Stomach smooth muscle (tissue), 2 donors: ENCODE results near the gene CFLAR.
A peak's percentile ranks its signal among the peaks of the same experiment; 100 is the strongest.
"Not testable (repeated sequence)": the region's sequence is repeated elsewhere in the genome, so short reads cannot be mapped to it uniquely, and the experiment has no call there.

Experiments
- H3K27ac ChIP-seq: one replicate; pipeline ENCODE4 v1.7.0; 2013; ENCODE audit warnings: mild to moderate bottlenecking, low read length, inconsistent platforms
- H3K27me3 ChIP-seq, 2 donors: one replicate each; pipeline ENCODE4 v1.7.0; 2013; ENCODE audit warnings: low read length in 2 of 2; ENCODE audit not compliant: insufficient read depth in 2 of 2, control insufficient read depth in 1 of 2
- H3K36me3 ChIP-seq, 2 donors: one replicate each; pipeline ENCODE4 v1.7.0; 2013; ENCODE audit warnings: low read length in 2 of 2; ENCODE audit not compliant: control insufficient read depth in 2 of 2, insufficient read depth in 2 of 2
- H3K4me1 ChIP-seq: one replicate; pipeline ENCODE4 v1.7.0; 2013; ENCODE audit warnings: low read length; ENCODE audit not compliant: control insufficient read depth, insufficient read depth
- H3K4me3 ChIP-seq, 2 donors: one replicate each; pipeline ENCODE4 v1.7.0; 2013; ENCODE audit warnings: low read length in 2 of 2
- H3K9ac ChIP-seq, 2 donors: one replicate each; pipeline ENCODE4 v1.7.0; 2013; ENCODE audit warnings: low read length in 2 of 2, mild to moderate bottlenecking in 1 of 2
- H3K9me3 ChIP-seq, 2 donors: one replicate each; pipeline ENCODE4 v1.7.0; 2013; ENCODE audit warnings: low read length in 2 of 2; ENCODE audit not compliant: control insufficient read depth in 2 of 2
- donor health status: healthy.
- donor health status: Pancreatic carcinoma.

The CFLAR gene

GRCh38 chr2:201184248-201184647, 68.3 kb downstream of the CFLAR start:
- H3K9ac ChIP-seq, H3K27me3 ChIP-seq, H3K9me3 ChIP-seq, H3K4me1 ChIP-seq, H3K36me3 ChIP-seq, H3K27ac ChIP-seq: not testable (repeated sequence)
- peak overlapping the region in 1 of 2 donors; percentile 44 for H3K4me3 ChIP-seq

GRCh38 chr2:201185863-201186262, 69.9 kb downstream of the CFLAR start:
- no peaks in the 10 kb centered on the region for H3K9me3 ChIP-seq
- no peaks in the 10 kb centered on the region for H3K36me3 ChIP-seq
- no peak overlapping the region for H3K27ac ChIP-seq
- H3K4me3 ChIP-seq: no peak overlapping the region
- no peaks in the 10 kb centered on the region for H3K27me3 ChIP-seq
- no peak overlapping the region for H3K9ac ChIP-seq
- no peaks in the 10 kb centered on the region for H3K4me1 ChIP-seq

DNA sequence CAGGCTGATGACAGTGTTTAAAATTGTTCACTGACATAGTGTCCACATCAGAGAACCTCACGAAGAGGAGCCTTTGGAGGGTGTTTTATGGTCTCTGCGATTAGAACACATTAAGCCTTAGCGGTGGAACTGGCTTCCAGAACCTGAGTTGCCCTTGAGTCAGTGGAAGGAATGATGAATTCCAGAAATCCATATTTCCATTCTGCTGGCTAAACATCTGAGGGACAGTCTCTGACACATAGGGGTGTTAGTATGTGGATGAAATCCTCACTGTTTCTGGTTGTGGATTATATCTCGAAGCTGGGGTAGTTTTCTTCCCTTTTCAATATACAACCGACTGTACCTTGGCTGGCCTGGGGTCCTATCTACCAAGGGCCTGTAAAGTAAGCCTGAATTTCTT, 71.0 kb downstream of the CFLAR start:
- H3K9ac ChIP-seq: no peak overlapping the region
- H3K9me3 ChIP-seq: no peaks in the 10 kb centered on the region
- H3K27me3 ChIP-seq: no peaks in the 10 kb centered on the region
- no peak overlapping the region for H3K4me3 ChIP-seq
- H3K27ac ChIP-seq: no peak overlapping the region
- H3K36me3 ChIP-seq: no peaks in the 10 kb centered on the region
- no peaks in the 10 kb centered on the region for H3K4me1 ChIP-seq

GRCh38 chr2:201188449-201188848, 72.5 kb downstream of the CFLAR start:
- H3K9ac ChIP-seq: no peak overlapping the region
- H3K9me3 ChIP-seq: no peaks in the 10 kb centered on the region
- H3K4me1 ChIP-seq: no peaks in the 10 kb centered on the region
- H3K27ac ChIP-seq: no peak overlapping the region
- no peak overlapping the region for H3K4me3 ChIP-seq
- no peaks in the 10 kb centered on the region for H3K36me3 ChIP-seq
- no peaks in the 10 kb centered on the region for H3K27me3 ChIP-seq

GRCh38 chr2:201191132-201191875, 75.3 kb downstream of the CFLAR start:
- Histone ChIP-seq H3K9ac (no peak overlapping the region), H3K9me3 (no peaks in the 10 kb centered on the region), H3K4me1 (no peaks in the 10 kb centered on the region), H3K27me3 (no peaks in the 10 kb centered on the region), H3K36me3 (no peaks in the 10 kb centered on the region), H3K4me3 (no peak overlapping the region), H3K27ac (no peak overlapping the region)

- H3K4me3 ChIP-seq: no peak overlapping the region
- H3K9me3 ChIP-seq: no peaks in the 10 kb centered on the region
- no peaks in the 10 kb centered on the region for H3K27me3 ChIP-seq
- H3K27ac ChIP-seq: no peak overlapping the region
- no peaks in the 10 kb centered on the region for H3K36me3 ChIP-seq
- H3K4me1 ChIP-seq: no peaks in the 10 kb centered on the region
- no peak overlapping the region for H3K9ac ChIP-seq
Measured at GRCh38 chr2:201194097-201194496, 78.1 kb downstream of the CFLAR start.

DNA sequence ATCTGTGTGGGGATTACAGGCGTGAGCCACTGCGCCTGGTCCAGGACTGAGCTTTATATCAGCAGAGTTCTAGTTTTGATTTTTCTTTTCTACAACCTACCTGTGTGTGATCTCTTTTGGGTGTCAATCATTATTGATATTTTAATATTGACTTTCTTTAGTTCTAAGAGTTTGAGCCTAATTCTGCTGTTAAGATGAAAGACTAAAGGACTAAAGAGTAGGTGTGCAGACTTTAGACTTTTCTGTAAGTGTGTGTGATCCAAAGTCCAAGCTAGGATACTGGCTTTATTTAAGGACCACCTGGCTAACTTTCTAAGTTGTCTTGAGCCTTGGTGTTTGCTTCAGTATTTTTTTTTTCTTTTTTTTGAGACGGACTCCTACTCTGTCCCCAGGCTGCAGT, 79.4 kb downstream of the CFLAR start:
- Histone ChIP-seq H3K9me3 (no peaks in the 10 kb centered on the region), H3K36me3 (no peaks in the 10 kb centered on the region), H3K27ac (no peak overlapping the region)

DNA sequence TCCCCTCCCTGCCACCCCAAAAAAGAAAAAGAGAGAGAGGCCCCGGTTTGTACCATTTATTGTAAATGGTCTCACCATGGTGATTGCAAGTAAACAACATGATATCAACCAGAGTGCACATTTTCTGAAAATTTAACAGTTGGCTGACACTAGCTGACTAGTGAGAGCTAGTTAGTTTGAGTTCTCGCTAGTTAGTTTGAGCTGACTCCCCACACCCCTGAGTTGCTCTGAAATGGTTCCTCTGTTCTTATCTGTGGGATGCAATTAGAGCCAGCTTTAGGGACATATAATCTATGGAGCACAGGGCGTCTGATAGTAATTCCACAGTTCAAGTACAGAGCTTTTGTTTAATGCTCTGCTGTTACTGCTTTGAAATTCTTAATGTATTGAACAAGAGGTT, 80.0 kb downstream of the CFLAR start:
- Histone ChIP-seq H3K4me3 (no peak overlapping the region), H3K9me3 (no peaks in the 10 kb centered on the region), H3K27ac (no peak overlapping the region), H3K4me1 (no peaks in the 10 kb centered on the region), H3K36me3 (no peaks in the 10 kb centered on the region), H3K27me3 (no peaks in the 10 kb centered on the region), H3K9ac (no peak overlapping the region)

More for the DNA sequence above, 79.4 kb downstream of the CFLAR start:
- H3K9ac ChIP-seq: no peak overlapping the region
- H3K4me1 ChIP-seq: no peaks in the 10 kb centered on the region
- H3K27me3 ChIP-seq: no peaks in the 10 kb centered on the region
- no peak overlapping the region for H3K4me3 ChIP-seq

- Histone ChIP-seq H3K4me3 (no peak overlapping the region), H3K27me3 (no peaks in the 10 kb centered on the region), H3K36me3 (no peaks in the 10 kb centered on the region), H3K27ac (no peak overlapping the region), H3K9me3 (no peaks in the 10 kb centered on the region), H3K9ac (no peak overlapping the region), H3K4me1 (no peaks in the 10 kb centered on the region)
Measured at GRCh38 chr2:201196803-201197202, 80.8 kb downstream of the CFLAR start.

DNA sequence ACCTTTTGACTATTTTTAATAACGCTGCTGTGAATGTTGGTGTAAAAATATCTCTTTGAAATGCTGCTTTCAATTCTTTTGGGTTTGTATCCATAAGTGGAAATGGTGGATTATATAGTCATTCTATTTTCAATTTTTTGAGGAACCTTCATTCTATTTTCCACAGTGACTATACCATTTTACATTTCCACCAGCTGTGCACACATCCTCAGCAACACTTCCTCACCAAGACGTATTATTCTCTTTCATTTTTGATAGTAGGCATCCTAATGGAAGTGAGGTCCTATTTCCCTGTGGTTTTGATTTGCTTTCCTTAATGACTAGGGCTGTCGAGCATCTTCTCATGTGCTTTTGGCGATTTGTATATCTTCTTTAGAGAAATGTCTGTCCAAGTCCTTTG, 81.8 kb downstream of the CFLAR start:
- H3K36me3 ChIP-seq: no peaks in the 10 kb centered on the region
- H3K27me3 ChIP-seq: no peaks in the 10 kb centered on the region
- no peak overlapping the region for H3K27ac ChIP-seq
- no peaks in the 10 kb centered on the region for H3K4me1 ChIP-seq
- H3K9me3 ChIP-seq: no peaks in the 10 kb centered on the region
- H3K9ac ChIP-seq: no peak overlapping the region
- no peak overlapping the region for H3K4me3 ChIP-seq

GRCh38 chr2:201199847-201200246, 83.9 kb downstream of the CFLAR start:
- Histone ChIP-seq H3K9me3 (no peaks in the 10 kb centered on the region), H3K4me3 (no peak overlapping the region), H3K27me3 (no peaks in the 10 kb centered on the region), H3K9ac (no peak overlapping the region), H3K36me3 (no peaks in the 10 kb centered on the region), H3K4me1 (no peaks in the 10 kb centered on the region), H3K27ac (no peak overlapping the region)
